Choroid plexus epithelial cell (primary cell): Measurements from ENCODE around the gene TEX52.

Experiments
- DNase-seq: peaks from one replicate; pipeline ENCODE4 v3.0.0-alpha.2; 2010; ENCODE audit warnings: low read depth
- H3K4me3 ChIP-seq: 2 replicates; pipeline ENCODE4 v1.5.1; 2011; ENCODE audit warnings: low read depth, mild to moderate bottlenecking, control low read depth, low read length, moderate library complexity
- TF ChIP-seq, protein P1 (sequence below): conservative IDR thresholded peaks from 2 replicates; pipeline ENCODE4 v1.5.1; 2011; ENCODE audit warnings: low read depth, mild to moderate bottlenecking, control low read depth, inconsistent platforms, low read length, moderate library complexity

TEX52 gene

GRCh38 chr12:2823483-2823882, 33.4 kb downstream of the TEX52 start:
- TF ChIP-seq, protein P1, sequence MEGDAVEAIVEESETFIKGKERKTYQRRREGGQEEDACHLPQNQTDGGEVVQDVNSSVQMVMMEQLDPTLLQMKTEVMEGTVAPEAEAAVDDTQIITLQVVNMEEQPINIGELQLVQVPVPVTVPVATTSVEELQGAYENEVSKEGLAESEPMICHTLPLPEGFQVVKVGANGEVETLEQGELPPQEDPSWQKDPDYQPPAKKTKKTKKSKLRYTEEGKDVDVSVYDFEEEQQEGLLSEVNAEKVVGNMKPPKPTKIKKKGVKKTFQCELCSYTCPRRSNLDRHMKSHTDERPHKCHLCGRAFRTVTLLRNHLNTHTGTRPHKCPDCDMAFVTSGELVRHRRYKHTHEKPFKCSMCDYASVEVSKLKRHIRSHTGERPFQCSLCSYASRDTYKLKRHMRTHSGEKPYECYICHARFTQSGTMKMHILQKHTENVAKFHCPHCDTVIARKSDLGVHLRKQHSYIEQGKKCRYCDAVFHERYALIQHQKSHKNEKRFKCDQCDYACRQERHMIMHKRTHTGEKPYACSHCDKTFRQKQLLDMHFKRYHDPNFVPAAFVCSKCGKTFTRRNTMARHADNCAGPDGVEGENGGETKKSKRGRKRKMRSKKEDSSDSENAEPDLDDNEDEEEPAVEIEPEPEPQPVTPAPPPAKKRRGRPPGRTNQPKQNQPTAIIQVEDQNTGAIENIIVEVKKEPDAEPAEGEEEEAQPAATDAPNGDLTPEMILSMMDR = no peak
- DNase-seq = no peak
- no peak overlapping the region for H3K4me3 ChIP-seq

DNA sequence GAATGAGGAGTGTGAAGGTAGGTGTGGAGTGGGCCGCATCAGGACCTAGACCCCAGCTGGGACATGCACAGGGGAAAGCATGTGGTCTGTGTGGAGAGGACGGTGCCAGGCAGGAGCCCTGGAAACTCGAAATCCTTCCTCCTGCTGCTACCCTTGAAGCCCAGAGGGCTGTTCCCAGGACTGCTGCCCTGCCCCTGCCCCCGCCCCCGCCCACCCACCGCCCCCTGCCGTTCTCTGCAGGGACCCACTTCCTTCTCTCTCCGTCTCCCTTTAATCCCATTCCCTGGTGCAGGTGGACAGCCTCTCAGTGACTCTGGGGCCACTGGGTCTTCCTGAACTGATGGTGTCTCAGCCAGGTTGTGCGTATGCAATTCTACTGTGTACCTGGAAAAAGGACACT, 36.4 kb downstream of the TEX52 start:
- no peak overlapping the region for H3K4me3 ChIP-seq
- TF ChIP-seq, protein P1 = no peak
- DNase-seq = no peak

- TF ChIP-seq, protein P1 = no peak
- H3K4me3 ChIP-seq = no peak overlapping the region
- no peak for DNase-seq
Observed at GRCh38 chr12:2819810-2820209, 37.0 kb downstream of the TEX52 start.

GRCh38 chr12:2813214-2814185, 43.3 kb downstream of the TEX52 start:
- peak overlapping the region; percentile 98 for H3K4me3 ChIP-seq
- peak; percentile 85 for DNase-seq
- TF ChIP-seq, protein P1 = peak; percentile 82

- TF ChIP-seq, protein P1 = no peak
- peak; percentile 99 for DNase-seq
- peak within 1 kb of the TSS; percentile 98 for H3K4me3 ChIP-seq
Observed at GRCh38 chr12:2812290-2813213, 44.3 kb downstream of the TEX52 start, which contains the start of gene ITFG2. TSS of gene ITFG2 (plus strand) at chr12:2812668. CDS start at chr12:2812761, 93 bp downstream.

- DNase-seq = no peak
- TF ChIP-seq, protein P1 = no peak
- peak overlapping the region; percentile 98 for H3K4me3 ChIP-seq
Observed at GRCh38 chr12:2811801-2812200, 45.0 kb downstream of the TEX52 start.
